ENCODE measurements around the gene GTF2H3.
A peak's percentile ranks its signal among the peaks of the same experiment; 100 is the strongest.

GTF2H3 gene

DNA sequence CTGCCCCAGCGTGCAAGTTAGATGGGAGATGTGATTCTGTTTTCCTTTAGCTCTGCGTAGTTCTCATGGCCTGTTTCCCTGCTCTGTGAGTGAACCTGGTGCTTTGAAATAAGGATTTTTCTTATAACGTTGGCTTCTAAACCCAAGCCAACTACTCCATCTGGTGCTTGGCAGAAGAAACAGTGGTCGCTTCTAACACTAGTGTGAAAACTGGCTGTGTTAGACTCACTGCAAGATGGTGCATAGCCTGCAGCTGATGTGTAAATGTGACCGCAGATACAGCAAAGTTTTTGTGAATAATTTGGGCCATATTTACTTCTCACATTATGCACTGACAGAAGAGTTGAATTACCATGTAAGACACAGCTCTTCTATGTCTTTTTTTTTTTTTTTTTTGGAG is 12.2 kb downstream of the GTF2H3 start:
- no peak for DNase-seq (ENCODE audit: low read depth)

DNA sequence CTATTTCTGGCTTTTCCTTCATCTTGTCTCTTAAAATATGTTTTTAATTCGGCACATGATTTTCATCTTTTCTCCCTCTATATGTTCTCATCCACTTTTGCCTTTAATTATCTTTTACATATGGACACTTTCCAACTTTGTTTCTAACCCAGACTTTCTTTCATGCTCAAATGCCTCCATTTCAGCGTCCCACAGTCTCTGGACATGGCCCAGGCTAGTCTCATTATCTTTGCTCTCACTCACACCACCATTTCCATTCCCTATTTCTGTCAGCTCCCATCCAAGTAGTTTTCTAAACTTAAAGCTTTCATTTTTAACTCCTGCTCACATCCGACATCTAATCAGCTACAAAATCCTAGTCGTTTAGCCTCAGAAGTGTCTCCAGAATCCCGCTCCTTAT is 14.8 kb downstream of the GTF2H3 start:
- DNase-seq (ENCODE audit: low read depth), result no peak

DNA sequence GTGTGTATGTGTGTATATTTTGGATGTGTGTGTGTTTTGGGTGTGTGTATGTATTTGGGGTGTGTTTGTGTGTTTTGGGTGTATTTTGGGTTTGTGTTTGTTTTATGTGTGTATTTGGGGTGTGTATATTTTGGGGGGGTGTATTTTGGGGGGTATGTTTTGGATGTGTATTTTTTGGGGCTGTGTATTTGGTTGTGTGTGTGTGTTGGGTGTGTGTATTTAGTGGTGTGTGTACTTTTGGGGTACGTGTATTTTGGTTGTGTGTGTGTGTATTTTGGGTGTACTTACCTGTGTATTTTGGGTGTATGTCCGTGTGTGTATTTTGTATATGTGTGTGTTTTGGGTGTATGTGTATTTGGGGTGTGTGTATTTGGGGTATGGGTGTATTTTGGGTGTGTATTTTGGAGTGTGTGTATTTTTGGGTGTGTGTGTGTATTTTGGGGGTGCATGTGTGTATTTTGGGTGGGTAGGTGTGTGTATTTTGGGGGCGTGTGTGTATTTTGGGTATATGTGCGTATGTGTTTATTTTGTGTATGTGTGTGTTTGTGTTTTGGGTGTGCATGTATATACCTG is 20.6 kb downstream of the GTF2H3 start:
- DNase-seq (ENCODE audit: low read depth), result no peak

DNA sequence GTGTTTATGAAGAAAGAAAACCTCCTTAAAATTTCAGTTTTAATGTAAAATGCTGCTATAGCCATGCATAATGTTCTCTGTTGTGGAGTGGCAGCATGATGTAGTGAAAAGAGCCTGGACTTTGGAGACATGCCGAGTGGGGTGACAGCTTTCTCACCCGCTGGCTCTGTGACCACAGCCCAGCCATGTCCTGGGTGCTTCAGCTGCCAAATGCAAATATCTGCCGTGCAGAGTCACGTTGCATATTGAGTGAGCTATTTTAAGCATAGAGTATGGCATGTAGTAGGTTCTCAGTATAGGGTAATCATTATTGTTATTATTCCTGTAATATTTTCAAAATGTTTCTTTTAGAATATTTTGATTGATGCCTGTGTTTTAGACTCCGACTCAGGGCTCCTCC is 21.8 kb downstream of the GTF2H3 start:
- DNase-seq (ENCODE audit: low read depth), result no peak

DNA sequence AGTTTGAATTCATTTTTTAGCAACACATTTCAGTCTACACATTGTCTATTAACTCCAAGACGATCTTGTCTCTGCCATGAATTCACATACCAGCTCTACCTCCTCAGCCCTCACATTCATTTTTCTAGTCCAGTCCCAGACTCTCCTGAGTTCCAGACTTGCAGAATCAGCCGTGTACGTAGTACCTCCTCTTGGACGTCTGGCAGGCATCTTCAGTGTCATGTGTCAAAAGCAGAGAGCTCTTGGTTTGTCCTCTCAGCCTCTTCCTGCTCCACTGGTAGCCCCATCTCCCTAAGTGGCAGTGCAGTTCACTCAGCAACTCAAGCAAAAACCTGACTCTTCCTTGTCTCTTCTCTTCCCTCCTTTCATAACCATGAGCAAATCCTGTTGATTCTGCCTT is 22.8 kb downstream of the GTF2H3 start:
- no peak for DNase-seq (ENCODE audit: low read depth)

DNA sequence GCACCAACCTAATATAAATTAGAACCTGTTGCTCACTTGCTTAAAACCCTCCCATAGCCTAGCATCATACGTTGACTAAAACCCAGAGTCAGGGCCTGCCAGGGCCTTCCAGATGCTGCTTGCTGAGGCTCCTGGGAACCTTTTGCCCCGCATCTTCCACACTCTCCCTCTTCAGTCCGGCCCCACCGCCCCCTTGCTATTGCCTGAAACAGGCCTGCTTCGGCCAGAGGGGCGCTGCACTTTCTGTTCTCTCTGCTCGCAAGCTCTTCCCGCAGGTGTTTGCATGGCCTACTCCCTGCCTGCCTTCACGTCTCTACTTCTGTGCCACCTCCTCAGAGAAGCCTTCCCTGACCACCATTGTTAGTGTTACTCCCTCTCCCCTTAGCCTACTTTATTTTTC is 23.6 kb downstream of the GTF2H3 start:
- no peak for DNase-seq (ENCODE audit: low read depth)

DNA sequence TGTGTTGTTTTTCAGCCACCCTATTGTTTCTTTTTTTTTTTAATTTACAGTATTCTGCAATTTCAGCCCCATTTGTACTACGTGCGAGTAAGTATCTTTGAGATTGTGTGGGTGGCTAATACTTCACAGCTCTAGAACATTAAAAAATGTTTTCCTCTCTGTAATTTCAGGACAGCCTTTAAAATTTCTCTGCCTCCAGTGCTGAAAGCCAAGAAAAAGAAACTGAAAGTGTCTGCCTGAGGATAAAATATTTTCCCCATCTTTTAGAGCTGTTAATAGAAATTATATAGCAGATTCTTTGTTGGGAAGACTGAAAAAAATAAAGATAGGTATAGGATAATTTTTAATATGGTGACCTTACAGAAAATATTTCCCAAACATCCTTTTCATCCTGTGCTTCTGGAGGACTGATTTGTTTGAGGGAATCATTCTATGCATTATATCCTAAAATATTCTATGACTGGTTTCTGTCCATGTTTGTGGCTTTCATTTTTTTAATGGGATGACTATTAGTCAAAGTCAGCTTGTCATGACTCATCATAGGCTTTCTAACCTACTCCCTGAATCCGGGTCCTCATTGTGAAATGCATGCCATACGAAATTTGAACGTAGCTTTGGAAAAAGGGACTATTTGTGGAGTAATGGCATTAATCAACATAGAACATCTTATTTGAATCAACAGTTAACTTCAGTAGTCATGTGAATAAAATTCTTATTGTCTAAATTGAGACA is 26.5 kb downstream of the GTF2H3 start:
- no peak for DNase-seq (ENCODE audit: low read depth)

DNA sequence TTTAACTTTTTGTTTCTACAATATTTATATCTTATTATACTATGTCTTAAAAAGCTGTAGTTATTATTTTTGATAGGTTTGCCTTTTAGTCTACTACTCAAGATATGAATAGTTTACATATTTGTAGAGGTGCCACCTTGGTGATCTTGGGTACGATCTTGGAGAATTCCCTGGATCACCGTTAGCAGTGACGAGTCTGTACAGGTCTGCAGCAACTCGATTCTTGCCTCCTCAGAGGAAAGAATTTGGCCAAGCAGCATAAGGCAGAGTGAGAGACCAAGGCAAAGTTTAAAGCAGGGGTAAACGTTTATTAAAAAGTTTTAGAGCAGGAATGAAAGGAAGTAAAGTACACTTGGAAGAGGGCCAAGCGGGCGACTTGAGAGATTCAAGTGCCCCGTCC is 34.1 kb downstream of the GTF2H3 start:
- DNase-seq (ENCODE audit: low read depth), result no peak

DNA sequence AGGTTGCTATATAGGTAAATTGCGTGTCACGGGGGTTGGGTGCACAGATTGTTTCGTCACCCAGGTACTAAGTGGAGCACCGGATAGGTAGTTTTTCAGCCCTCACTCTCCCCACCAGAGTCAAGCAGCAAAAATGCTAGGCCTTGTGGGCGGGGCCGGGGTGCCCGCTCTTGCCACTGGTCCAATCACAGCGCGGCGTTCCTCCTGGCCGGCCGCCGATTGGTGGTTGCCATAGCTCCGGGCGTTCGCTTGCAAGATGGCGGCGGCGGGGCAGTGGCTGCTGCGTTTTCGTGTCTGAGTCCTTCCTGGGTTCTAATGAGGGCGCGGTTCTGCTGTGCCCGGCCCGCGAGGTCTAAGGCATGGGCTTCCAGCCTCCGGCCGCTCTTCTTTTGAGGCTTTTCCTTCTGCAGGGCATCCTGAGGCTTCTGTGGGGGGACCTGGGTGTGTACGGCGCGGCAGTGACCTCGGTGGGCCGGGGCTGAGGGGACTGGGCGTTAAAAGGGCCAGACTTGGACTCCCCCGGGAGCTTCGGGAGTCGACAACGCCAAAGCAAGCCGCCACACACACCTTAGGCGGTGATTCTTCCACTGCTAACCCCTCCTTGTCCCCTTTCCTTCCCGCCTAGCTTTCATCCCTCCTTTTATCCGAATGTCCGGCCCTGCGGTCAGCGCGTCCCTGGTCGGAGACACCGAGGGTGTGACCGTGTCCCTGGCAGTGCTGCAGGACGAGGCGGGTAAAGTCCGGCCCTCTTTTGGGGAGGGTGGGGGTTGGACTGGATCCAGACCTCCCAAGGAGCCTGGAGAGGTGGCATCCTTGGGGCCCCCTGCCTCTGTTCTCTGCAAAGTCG is 37.5 kb downstream of the GTF2H3 start, which contains the start of gene TCTN2:
TSS of gene TCTN2 (plus strand) at position 232 of the 847 bp plus-strand sequence. CDS start at position 360, 128 bp downstream.
- peak; percentile 86 for DNase-seq (ENCODE audit: low read depth)

DNA sequence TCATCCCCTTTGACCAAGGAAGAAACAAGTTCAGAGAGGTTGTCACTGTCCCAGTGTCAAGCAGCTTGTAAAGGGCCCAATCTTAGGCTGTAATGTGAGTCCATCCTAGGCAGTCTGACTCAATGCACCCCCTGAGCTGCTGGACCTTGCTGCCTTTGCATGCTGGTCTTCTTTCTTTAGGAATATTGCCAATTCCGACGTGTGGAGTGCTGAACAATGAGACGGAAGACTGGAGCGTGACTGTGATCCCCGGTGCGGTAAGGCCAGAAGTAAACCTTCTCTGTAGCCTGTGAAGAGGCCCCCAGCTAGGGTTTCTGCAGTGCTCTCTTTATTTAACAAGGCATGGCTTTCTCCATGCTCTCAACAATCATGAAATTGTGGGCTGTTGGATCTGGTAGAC is 38.2 kb downstream of the GTF2H3 start:
- no peak for DNase-seq (ENCODE audit: low read depth)

DNA sequence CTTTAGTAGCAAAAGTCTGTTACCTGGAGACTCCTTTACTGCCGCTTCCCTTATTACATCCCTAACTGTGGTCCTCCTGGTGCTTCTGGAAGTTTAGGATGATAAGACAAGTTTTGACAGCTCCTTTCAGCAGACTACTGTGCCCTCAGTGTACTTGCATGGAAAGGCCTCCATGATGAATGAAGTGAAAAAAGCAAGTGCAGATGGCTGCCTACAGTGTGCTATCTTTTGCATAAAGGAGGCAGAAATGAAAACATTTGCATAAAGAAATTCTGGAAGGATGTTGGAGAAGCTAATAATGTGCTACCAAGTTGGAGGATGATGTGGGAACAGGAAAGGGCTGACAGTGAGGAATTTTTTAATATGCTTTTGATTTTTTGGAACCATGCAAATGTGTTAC is 41.8 kb downstream of the GTF2H3 start:
- DNase-seq (ENCODE audit: low read depth), result no peak

DNA sequence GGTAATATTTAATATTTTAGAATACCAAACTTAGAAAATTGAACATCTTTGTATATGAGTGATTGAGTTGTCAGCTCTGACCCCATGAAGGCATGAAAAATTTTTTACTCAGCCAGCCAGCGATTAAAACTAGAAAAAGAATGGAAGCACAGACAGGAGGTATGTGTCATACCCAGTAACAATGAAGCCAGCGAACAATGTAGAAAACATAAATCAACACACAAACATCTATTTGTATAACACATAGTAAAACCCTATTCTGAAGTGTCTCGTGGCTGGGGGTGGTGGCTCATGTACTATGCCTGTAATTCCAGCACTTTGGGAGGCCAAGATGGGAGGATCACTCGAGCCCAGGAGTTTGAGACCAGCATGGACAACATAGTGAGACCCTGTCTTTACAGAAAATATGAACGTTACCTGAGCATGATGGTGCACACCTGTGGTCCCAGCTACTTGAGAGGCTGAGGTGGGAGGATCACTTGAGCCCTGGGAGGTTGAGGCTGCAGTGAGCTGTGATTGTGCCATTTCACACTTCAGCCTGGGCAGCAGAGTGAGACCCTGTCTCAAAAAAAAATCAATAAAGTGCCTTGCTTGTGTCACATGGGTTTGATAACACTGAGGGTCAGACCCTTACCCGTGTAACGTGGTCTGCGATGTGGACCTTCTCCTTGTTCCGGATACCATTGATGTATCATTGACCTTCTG is 43.1 kb downstream of the GTF2H3 start:
- no peak for DNase-seq (ENCODE audit: low read depth)

DNA sequence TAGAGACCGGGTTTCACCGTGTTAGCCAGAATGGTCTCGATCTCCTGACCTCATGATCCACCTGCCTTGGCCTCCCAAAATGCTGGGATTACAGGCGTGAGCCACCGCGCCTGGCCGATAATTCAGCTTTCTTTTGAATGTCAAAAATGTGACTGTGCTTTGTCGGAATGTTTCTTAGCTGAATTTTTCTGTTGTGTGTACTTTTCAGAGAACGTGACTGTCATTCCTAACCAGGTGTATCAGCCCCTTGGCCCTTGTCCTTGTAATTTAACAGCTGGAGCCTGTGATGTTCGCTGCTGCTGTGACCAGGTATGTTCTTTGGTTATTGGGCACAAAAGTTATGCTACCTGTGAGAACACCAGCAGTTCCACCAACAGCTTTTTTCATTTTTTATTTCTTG is 45.4 kb downstream of the GTF2H3 start:
- DNase-seq (ENCODE audit: low read depth), result no peak

DNA sequence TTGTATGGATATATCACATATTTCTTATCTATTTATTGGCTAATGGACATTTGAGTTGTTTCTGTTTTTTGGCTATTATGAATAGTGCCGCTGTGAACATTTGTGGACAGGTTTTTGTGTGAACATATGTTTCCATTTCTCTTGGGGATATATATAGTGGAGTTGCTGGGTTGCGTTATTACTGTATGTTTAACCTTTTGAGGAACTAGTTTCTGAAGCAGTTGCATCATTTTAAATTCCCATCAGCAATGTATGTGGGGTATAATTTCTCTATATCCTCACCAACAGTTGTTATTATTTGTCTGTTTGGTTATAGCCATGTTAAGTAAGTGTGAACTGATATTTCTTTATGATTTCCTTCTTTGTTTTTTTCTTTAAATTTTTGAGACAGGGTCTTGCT is 48.0 kb downstream of the GTF2H3 start:
- DNase-seq (ENCODE audit: low read depth), result no peak

DNA sequence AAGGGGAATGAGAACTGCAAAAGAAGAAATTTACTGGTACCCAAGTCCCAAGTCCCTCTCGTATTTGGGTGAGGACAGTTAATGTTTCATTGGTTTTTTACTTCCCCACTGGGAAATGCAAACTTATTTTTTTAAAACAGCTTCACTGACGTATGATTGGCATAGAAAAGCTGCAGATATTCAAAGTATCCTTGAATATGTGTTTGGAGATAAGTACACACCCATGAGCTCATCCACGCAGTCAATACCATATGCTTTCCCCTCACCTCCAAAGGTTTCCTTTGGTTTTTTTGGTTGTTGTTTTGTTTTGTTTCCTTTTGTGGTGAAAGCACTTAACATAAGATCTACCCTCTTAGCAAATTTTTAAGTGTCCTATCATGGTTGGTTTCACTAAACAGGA is 50.3 kb downstream of the GTF2H3 start:
- DNase-seq (ENCODE audit: low read depth), result no peak

DNA sequence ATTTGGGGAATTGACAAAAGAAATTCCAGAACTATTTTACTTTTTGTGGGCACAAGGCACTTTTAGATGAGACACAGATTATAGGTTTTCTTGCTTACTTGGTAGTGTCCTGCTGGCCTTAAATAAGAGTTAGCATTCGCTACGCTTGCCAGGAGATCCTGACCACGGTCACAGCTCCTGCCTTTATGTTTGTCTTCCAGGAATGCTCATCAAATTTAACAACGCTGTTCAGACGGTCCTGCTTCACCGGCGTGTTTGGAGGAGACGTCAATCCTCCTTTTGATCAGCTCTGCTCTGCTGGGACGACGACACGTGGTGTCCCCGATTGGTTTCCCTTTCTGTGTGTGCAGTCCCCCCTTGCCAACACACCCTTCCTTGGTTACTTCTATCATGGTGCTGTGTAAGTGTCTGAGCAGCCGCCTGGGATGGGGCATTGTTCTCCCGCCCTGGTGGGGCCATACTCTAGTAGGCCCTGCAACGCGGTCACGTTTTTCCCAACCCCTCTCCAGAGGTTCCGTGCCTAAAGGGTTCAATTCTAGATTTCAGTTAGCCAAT is 53.1 kb downstream of the GTF2H3 start:
- no peak for DNase-seq (ENCODE audit: low read depth)

DNA sequence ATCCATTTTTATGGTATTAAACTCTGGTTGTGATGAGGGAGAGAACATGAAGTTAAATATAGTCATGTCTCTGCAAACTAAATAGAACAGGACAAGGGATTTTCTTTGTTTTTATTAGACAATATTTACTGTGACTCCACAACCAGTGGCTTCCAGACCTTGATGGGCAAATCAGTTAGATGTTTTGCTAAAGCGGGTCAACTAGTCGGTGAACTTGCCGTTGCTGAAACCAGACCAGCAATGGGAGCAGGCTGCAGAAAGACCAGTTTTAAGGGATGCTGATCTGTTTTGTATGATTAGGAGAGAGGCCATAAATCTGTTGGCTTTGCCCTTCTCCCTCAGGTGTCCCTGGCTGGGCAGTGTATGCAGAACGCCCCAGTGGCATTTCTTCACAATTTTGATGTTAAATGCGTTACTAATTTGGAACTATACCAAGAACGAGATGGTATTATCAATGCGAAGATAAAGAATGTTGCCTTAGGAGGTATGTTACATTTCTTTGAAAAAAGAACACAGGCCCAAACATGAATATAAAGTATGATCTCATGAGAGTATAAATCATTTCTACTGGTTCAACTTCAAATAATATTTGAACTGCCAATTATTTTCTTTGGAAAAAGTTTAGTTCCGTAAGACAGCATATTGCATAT is 56.7 kb downstream of the GTF2H3 start:
- no peak for DNase-seq (ENCODE audit: low read depth)

DNA sequence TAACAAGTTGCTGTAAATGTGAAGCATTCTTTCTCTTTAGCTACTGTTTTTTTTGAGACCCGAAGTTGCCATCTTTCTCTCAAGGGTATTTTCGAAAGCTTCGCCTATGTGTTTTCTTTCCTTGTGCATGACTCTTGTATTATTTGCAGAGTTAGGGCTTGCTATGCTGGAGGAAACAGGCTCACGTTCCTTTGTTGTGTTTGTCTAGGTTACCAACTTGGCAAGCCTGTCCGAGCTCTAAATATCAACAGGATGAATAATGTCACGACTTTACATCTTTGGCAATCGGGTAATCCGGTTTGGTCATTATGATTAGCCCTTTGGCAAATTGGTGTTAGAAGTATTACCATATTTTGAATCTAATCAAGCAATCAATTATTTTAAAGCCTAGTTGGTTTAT is 62.6 kb downstream of the GTF2H3 start:
- DNase-seq (ENCODE audit: low read depth), result no peak

DNA sequence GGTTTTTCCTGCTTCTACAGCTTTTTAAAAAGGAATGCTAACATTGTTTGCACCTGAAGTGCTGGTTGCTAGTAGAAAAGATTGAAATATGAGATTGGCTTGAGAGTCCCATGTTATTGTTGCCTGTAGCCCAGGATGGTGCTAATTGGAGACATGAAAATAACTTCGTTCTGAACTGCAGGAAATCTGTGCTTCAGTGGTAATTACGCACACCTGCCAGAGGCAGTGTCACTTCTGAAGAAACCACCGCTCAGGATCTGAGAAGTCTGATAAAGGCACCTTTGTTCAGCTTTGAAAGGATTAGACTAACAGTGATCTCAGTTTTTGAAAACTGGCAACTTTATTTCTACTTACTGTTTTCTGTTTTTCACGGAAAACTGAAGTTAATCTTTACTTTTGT is 63.0 kb downstream of the GTF2H3 start:
- DNase-seq (ENCODE audit: low read depth), result no peak

DNA sequence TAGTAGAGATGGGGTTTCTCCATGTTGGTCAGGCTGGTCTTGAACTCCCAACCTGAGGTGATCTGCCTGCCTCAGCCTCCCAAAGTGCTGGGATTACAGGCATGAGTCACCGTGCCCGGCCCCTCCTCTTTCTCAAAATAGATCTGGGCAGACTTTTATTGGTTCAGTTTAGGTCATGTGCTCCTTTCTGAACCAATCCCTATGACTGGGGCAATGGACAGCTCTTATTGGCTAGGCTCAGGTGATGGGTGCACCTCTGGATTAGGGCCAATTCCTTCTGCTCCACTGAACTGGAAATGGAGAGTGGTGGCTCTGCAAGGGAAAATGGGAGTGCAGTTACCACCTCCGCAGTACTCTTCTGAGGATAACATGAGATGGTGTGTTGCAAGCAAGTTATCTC is 72.3 kb downstream of the GTF2H3 start:
- no peak for DNase-seq (ENCODE audit: low read depth)

DNA sequence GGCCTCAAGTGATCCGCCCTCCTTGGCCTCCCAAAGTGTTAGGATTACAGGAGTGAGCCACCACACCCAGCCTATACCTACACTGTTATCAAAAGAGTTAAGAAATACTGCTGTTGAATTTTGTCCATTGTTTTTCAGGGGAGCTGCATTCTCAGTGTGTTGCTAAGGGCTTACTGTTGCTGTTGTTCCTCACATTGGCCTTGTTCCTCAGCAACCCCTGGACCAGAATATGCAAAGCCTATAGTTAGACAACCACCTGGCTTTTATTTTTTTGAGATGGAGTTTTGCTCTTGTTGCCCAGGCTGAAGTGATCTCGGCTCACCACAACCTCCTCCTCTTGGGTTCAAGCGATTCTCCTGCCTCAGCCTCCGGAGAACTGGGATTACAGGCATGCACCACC is 73.8 kb downstream of the GTF2H3 start:
- no peak for DNase-seq (ENCODE audit: low read depth)
